ENCODE results near the gene TMEM92.
"Not testable (repeated sequence)": the region's sequence is repeated elsewhere in the genome, so short reads cannot be mapped to it uniquely, and the experiment has no call there.

DNA sequence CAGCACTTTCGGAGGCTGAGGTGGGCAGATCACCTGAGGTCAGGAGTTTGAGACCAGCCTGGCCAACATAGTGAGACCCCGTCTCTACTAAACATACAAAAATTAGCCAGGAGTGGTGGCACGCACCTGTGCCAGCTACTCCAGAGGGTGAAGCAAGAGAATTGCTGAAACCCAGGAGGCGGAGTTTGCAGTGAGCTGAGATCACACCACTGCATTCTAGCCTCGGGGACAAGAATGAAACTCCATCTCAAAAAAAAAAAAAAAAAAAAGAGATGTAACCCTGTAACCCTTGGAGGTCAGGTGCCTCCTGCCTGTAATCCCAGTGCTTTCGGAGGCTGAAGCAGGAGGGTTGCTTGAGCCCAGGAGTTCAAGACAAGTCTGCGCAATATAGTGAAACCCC is 13.0 kb downstream of the TMEM92 start:
- not testable (repeated sequence) for TF ChIP-seq HDGF (IDR thresholded peaks at IDR 0.05; ENCODE audit: borderline replicate concordance); ELF4 (IDR thresholded peaks at IDR 0.05); SUZ12 (IDR thresholded peaks at IDR 0.05); ZNF384 (IDR thresholded peaks at IDR 0.05); L3MBTL2 (conservative IDR thresholded peaks at IDR 0.05)

All from HEK293T (cell line).